ENCODE results near the gene AP2A2.

GRCh38 chr11:940496-941135 is 14.9 kb downstream of the AP2A2 start:
- TF ChIP-seq EP300 (IDR thresholded peaks at IDR 0.05; ENCODE audit: low read depth) = no peak
- TF ChIP-seq CTCF (IDR thresholded peaks at IDR 0.05) = no peak
- TF ChIP-seq POLR2A (IDR thresholded peaks at IDR 0.05) = no peak
- no peak for TF ChIP-seq POLR2AphosphoS5 (IDR thresholded peaks at IDR 0.05)
